HG03460 (cell line): ENCODE data around the gene PLEKHG2.
"Not testable (repeated sequence)": the region's sequence is repeated elsewhere in the genome, so short reads cannot be mapped to it uniquely, and the experiment has no call there.

Experiments
- ATAC-seq: cut with Tn5 transposase; IDR thresholded peaks from one replicate; pipeline ENCODE4 v1.9.1; 2021; ENCODE audit not compliant: unreplicated experiment

Gene PLEKHG2

GRCh38 chr19:39446365-39447084 is 34.1 kb downstream of the PLEKHG2 start:
- ATAC-seq, result no peak

- no peak for ATAC-seq
Observed at GRCh38 chr19:39448271-39448670, 35.8 kb downstream of the PLEKHG2 start.

- ATAC-seq, result no peak
Observed at GRCh38 chr19:39449116-39449797, 36.8 kb downstream of the PLEKHG2 start.

GRCh38 chr19:39451257-39451656 is 38.8 kb downstream of the PLEKHG2 start:
- not testable (repeated sequence) for ATAC-seq

GRCh38 chr19:39463403-39463802 is 50.9 kb downstream of the PLEKHG2 start:
- ATAC-seq, result no peak

- no peak for ATAC-seq
Observed at GRCh38 chr19:39465956-39466747, 53.7 kb downstream of the PLEKHG2 start.

GRCh38 chr19:39467941-39468340 is 55.5 kb downstream of the PLEKHG2 start:
- ATAC-seq, result no peak

- no peak for ATAC-seq
Observed at GRCh38 chr19:39469036-39469435, 56.6 kb downstream of the PLEKHG2 start.

GRCh38 chr19:39469567-39469966 is 57.1 kb downstream of the PLEKHG2 start:
- no peak for ATAC-seq

- no peak for ATAC-seq
Observed at GRCh38 chr19:39470724-39471339, 58.4 kb downstream of the PLEKHG2 start.

GRCh38 chr19:39471756-39472536 is 59.5 kb downstream of the PLEKHG2 start:
- ATAC-seq, result no peak

- no peak for ATAC-seq
Observed at GRCh38 chr19:39472746-39473442, 60.4 kb downstream of the PLEKHG2 start.

GRCh38 chr19:39473443-39473960 is 61.0 kb downstream of the PLEKHG2 start:
- ATAC-seq, result no peak

GRCh38 chr19:39474139-39474620 is 61.7 kb downstream of the PLEKHG2 start:
- ATAC-seq, result no peak

- no peak for ATAC-seq
Observed at GRCh38 chr19:39475748-39476147, 63.3 kb downstream of the PLEKHG2 start.
